Left colon (tissue), 2 donors: ENCODE measurements around the gene NAV2. TPM values are rescaled to one million over a fixed set of nuclear protein-coding genes. Genes with fewer than 3 reads are reported as not detected.

Experiments
- ATAC-seq: fragments of 200-7000 bp; cut with Tn5 transposase; one replicate; pipeline ENCODE4 v1.9.1; 2020; ENCODE audit warnings: mild to moderate bottlenecking, moderate library complexity
- DNase-seq, 2 donors: peaks; one replicate each; pipeline ENCODE4 v3.0.0-alpha.2; 2020
- intact Hi-C, 2 donors: fragments of 100-400 bp; cut with DNase I in 1 of 2; cut with micrococcal nuclease in 1 of 2; formaldehyde crosslinking; loops; one replicate each; pipeline versions ENCODE4 v1.11.2 to v1.14.0; 2022; cut with DNase I, micrococcal nuclease
- total RNA-seq, 2 donors: library from RNA; stranded (reverse); fragmentation: NEBNext Ultra II Directional; extraction: Animal tissue kit (Norgen Biotek cat#: 25700); gene quantifications; one replicate each; pipeline ENCODE4 v1.2.1, GENCODE V29; 2021
- donor health status: DM: no; HTN: no; CAD: no.
- donor health status: DM: yes; HTN: yes; CAD: no.

The NAV2 gene
- total RNA-seq, 2 donors from 2014 or later = 16.1 to 21.7 TPM

GRCh38 chr11:19936461-19936860 lies 223.8 kb downstream of the NAV2 start:
- ATAC-seq (no peak), DNase-seq (no peak)
- intact Hi-C loops = no loop called here

- intact Hi-C loops = no loop called here
- DNase-seq (peak in 1 of 2 donors; percentile 53), ATAC-seq (peak; percentile 67)
Observed at GRCh38 chr11:19938169-19938856, 225.7 kb downstream of the NAV2 start.

GRCh38 chr11:19938866-19939265 lies 226.2 kb downstream of the NAV2 start:
- intact Hi-C loops = no loop called here
- DNase-seq = no peak
- ATAC-seq = no peak

GRCh38 chr11:19939415-19939929 lies 226.8 kb downstream of the NAV2 start:
- ATAC-seq (no peak), DNase-seq (no peak)
- intact Hi-C loops = no loop called here

GRCh38 chr11:19940831-19941230 lies 228.2 kb downstream of the NAV2 start:
- no peak for ATAC-seq
- intact Hi-C loops = loop anchor here in 1 of 2 donors (10.0 kb wide), 1 partner anchor 414 kb away; no protein-coding TSS in a partner anchor
- no peak for DNase-seq

GRCh38 chr11:19946681-19947080 lies 234.0 kb downstream of the NAV2 start:
- no peak for ATAC-seq
- DNase-seq = no peak
- intact Hi-C loops = loop anchor here in 1 of 2 donors (10.0 kb wide), 1 partner anchor 408 kb away; no protein-coding TSS in a partner anchor

GRCh38 chr11:19947537-19948114 lies 235.0 kb downstream of the NAV2 start:
- intact Hi-C loops = loop anchor here in 1 of 2 donors (10.0 kb wide), 1 partner anchor 407 kb away; no protein-coding TSS in a partner anchor
- ATAC-seq = no peak
- DNase-seq = no peak

GRCh38 chr11:19949606-19950005 lies 237.0 kb downstream of the NAV2 start:
- intact Hi-C loops = loop anchor here (5.0 to 10.0 kb wide), 3 partner anchors 163 to 405 kb away; no protein-coding TSS in a partner anchor
- ATAC-seq (no peak), DNase-seq (no peak)

GRCh38 chr11:19951558-19952115 lies 239.0 kb downstream of the NAV2 start:
- peak; percentile 76 for ATAC-seq
- intact Hi-C loops = loop anchor here (5.0 to 10.0 kb wide), 2 partner anchors 161 to 163 kb away; no protein-coding TSS in a partner anchor
- DNase-seq = no peak

- DNase-seq (no peak), ATAC-seq (peak; percentile 8)
- intact Hi-C loops = loop anchor here (5.0 to 10.0 kb wide), 2 partner anchors 160 to 163 kb away; no protein-coding TSS in a partner anchor
Observed at GRCh38 chr11:19952116-19952605, 239.5 kb downstream of the NAV2 start.

GRCh38 chr11:19952911-19953310 lies 240.3 kb downstream of the NAV2 start:
- ATAC-seq (no peak), DNase-seq (no peak)
- intact Hi-C loops = loop anchor here (5.0 to 10.0 kb wide), 2 partner anchors 159 to 162 kb away; no protein-coding TSS in a partner anchor

GRCh38 chr11:19953336-19953735 lies 240.7 kb downstream of the NAV2 start:
- no peak for DNase-seq
- ATAC-seq = no peak
- intact Hi-C loops = loop anchor here (5.0 to 10.0 kb wide), 2 partner anchors 159 to 161 kb away; no protein-coding TSS in a partner anchor

- intact Hi-C loops = loop anchor here (5.0 to 10.0 kb wide), 2 partner anchors 158 to 161 kb away; no protein-coding TSS in a partner anchor
- no peak for DNase-seq
- ATAC-seq = no peak
Observed at GRCh38 chr11:19953909-19954308, 241.3 kb downstream of the NAV2 start.

GRCh38 chr11:19954899-19955298 lies 242.3 kb downstream of the NAV2 start:
- DNase-seq = no peak
- intact Hi-C loops = loop anchor here (5.0 to 10.0 kb wide), 2 partner anchors 157 to 160 kb away; no protein-coding TSS in a partner anchor
- no peak for ATAC-seq

- intact Hi-C loops = loop anchor here in 1 of 2 donors (10.0 kb wide), 1 partner anchor 159 kb away; no protein-coding TSS in a partner anchor
- ATAC-seq (no peak), DNase-seq (no peak)
Observed at GRCh38 chr11:19955660-19956059, 243.0 kb downstream of the NAV2 start.

GRCh38 chr11:19956228-19956627 lies 243.6 kb downstream of the NAV2 start:
- DNase-seq (no peak), ATAC-seq (no peak)
- intact Hi-C loops = loop anchor here in 1 of 2 donors (10.0 kb wide), 1 partner anchor 159 kb away; no protein-coding TSS in a partner anchor

GRCh38 chr11:19957294-19957943 lies 244.8 kb downstream of the NAV2 start:
- intact Hi-C loops = loop anchor here in 1 of 2 donors (10.0 kb wide), 1 partner anchor 157 kb away; no protein-coding TSS in a partner anchor
- ATAC-seq (no peak), DNase-seq (no peak)

- intact Hi-C loops = loop anchor here in 1 of 2 donors (10.0 kb wide), 1 partner anchor 157 kb away; no protein-coding TSS in a partner anchor
- ATAC-seq = no peak
Observed at GRCh38 chr11:19958204-19958603, 245.6 kb downstream of the NAV2 start.

More at GRCh38 chr11:19958204-19958603, 245.6 kb downstream of the NAV2 start:
- DNase-seq = no peak
